ENCODE data around the gene CCDC40. TPM values are rescaled to one million over a fixed set of nuclear protein-coding genes. Genes with fewer than 3 reads are reported as not detected.
A peak's percentile ranks its signal among the peaks of the same experiment; 100 is the strongest.

CCDC40 gene
- total and polyA plus RNA-seq, 10 of the 15 experiments (the other 5 are each of a cell fraction or from before 2014, with no cell fraction given): 0.06 to 0.10 TPM; not detected in 8

DNA sequence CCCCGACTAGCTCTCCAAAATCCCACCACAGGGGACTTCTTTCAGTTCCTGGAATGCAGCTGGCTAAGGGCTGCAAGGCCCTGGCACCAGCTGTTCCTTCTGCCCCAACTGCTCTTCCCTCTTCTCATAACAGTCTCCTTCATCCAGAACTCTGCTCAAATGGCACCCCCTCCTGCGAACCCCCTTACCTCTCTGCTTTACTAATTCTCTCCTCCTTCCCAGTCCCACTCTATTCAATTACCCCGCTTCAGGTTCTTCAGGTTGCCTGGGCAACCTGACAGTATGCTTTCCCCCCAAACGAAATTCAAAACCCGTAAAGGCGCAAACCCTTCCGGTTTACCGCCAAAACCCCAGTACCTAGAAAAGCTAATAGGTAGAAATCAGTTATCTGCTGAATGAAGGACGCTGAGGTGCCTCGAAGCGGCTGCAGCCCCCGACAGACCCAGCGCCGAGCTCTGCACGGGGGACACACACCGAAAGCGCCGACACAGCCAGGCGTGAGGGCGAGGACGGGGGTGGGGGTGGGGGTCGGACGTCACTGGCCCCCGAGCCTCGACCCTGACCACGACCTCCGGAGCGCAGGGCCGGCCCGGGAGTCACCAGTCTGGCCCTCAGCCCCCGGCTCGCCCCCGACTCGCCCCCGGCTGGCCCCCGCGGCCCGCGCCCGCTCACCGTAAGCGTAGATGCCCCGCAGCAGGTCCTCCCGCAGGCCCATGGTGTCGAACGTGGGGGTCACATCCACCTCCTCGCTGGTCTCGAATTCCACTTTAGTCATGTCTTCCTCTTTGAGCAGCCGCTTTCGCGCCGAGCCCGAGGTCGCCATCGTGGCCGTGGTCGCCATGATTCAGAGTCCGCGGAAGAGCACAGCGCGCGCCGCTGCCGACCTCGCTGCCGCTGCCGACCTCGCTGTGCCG lies 109.9 kb downstream of the CCDC40 start (continued):
- TF ChIP-seq HDAC6 (IDR thresholded peaks at IDR 0.05; ENCODE audit: unreplicated experiment) (no peak), FOXK2 (IDR thresholded peaks at IDR 0.05) (no peak), PAX5 (IDR thresholded peaks at IDR 0.05; ENCODE audit: borderline replicate concordance, low read depth, low read length) (no peak), KLF5 (IDR thresholded peaks at IDR 0.05; ENCODE audit: partially characterized antibody) (no peak), MYB (IDR thresholded peaks at IDR 0.05; ENCODE audit: borderline replicate concordance, low read depth, low read length) (no peak), BMI1 (IDR thresholded peaks at IDR 0.05; ENCODE audit: borderline replicate concordance) (peak; percentile 78; the same call in 1 of the 2 replicates), RCOR1 (conservative IDR thresholded peaks at IDR 0.05; ENCODE audit: low read depth, low read length) (no peak), SMAD1 (IDR thresholded peaks at IDR 0.05; ENCODE audit: low read depth, partially characterized antibody) (no peak), ZNF207 (IDR thresholded peaks at IDR 0.05; ENCODE audit: borderline replicate concordance) (no peak), SREBF2 (IDR thresholded peaks at IDR 0.05; ENCODE audit: low read length) (no peak), NBN (IDR thresholded peaks at IDR 0.05) (no peak; the same call in 1 of the 2 replicates), ATF7 (IDR thresholded peaks at IDR 0.05; ENCODE audit: low read depth) (no peak), SMAD5 (IDR thresholded peaks at IDR 0.05; ENCODE audit: low read depth) (no peak), RFX5 (IDR thresholded peaks at IDR 0.05; ENCODE audit: low read depth, low read length) (no peak), NR2F1 (conservative IDR thresholded peaks at IDR 0.05) (peak; percentile 62), LARP7 (IDR thresholded peaks at IDR 0.05) (0 out of 2 replicates have a peak, but pooled peaks have one; percentile 49)
- TF ChIP-seq, protein P1, sequence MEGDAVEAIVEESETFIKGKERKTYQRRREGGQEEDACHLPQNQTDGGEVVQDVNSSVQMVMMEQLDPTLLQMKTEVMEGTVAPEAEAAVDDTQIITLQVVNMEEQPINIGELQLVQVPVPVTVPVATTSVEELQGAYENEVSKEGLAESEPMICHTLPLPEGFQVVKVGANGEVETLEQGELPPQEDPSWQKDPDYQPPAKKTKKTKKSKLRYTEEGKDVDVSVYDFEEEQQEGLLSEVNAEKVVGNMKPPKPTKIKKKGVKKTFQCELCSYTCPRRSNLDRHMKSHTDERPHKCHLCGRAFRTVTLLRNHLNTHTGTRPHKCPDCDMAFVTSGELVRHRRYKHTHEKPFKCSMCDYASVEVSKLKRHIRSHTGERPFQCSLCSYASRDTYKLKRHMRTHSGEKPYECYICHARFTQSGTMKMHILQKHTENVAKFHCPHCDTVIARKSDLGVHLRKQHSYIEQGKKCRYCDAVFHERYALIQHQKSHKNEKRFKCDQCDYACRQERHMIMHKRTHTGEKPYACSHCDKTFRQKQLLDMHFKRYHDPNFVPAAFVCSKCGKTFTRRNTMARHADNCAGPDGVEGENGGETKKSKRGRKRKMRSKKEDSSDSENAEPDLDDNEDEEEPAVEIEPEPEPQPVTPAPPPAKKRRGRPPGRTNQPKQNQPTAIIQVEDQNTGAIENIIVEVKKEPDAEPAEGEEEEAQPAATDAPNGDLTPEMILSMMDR (IDR thresholded peaks at IDR 0.05 in 2 of 3, conservative IDR thresholded peaks at IDR 0.05 in 1 of 3; ENCODE audit: control insufficient read depth in 2 of 3, extremely low read depth in 1 of 3, insufficient read depth in 1 of 3, low read depth in 3 of 3, low read length in 3 of 3): no peak
- TF ChIP-seq, protein P2, sequence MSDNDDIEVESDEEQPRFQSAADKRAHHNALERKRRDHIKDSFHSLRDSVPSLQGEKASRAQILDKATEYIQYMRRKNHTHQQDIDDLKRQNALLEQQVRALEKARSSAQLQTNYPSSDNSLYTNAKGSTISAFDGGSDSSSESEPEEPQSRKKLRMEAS (IDR thresholded peaks at IDR 0.05; ENCODE audit: low read depth, low read length): no peak
- TF ChIP-seq, protein P3, sequence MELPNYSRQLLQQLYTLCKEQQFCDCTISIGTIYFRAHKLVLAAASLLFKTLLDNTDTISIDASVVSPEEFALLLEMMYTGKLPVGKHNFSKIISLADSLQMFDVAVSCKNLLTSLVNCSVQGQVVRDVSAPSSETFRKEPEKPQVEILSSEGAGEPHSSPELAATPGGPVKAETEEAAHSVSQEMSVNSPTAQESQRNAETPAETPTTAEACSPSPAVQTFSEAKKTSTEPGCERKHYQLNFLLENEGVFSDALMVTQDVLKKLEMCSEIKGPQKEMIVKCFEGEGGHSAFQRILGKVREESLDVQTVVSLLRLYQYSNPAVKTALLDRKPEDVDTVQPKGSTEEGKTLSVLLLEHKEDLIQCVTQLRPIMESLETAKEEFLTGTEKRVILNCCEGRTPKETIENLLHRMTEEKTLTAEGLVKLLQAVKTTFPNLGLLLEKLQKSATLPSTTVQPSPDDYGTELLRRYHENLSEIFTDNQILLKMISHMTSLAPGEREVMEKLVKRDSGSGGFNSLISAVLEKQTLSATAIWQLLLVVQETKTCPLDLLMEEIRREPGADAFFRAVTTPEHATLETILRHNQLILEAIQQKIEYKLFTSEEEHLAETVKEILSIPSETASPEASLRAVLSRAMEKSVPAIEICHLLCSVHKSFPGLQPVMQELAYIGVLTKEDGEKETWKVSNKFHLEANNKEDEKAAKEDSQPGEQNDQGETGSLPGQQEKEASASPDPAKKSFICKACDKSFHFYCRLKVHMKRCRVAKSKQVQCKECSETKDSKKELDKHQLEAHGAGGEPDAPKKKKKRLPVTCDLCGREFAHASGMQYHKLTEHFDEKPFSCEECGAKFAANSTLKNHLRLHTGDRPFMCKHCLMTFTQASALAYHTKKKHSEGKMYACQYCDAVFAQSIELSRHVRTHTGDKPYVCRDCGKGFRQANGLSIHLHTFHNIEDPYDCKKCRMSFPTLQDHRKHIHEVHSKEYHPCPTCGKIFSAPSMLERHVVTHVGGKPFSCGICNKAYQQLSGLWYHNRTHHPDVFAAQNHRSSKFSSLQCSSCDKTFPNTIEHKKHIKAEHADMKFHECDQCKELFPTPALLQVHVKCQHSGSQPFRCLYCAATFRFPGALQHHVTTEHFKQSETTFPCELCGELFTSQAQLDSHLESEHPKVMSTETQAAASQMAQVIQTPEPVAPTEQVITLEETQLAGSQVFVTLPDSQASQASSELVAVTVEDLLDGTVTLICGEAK (IDR thresholded peaks at IDR 0.05; ENCODE audit: borderline replicate concordance): peak; percentile 19; the same call in 1 of the 2 replicates
- TF ChIP-seq, protein P4, sequence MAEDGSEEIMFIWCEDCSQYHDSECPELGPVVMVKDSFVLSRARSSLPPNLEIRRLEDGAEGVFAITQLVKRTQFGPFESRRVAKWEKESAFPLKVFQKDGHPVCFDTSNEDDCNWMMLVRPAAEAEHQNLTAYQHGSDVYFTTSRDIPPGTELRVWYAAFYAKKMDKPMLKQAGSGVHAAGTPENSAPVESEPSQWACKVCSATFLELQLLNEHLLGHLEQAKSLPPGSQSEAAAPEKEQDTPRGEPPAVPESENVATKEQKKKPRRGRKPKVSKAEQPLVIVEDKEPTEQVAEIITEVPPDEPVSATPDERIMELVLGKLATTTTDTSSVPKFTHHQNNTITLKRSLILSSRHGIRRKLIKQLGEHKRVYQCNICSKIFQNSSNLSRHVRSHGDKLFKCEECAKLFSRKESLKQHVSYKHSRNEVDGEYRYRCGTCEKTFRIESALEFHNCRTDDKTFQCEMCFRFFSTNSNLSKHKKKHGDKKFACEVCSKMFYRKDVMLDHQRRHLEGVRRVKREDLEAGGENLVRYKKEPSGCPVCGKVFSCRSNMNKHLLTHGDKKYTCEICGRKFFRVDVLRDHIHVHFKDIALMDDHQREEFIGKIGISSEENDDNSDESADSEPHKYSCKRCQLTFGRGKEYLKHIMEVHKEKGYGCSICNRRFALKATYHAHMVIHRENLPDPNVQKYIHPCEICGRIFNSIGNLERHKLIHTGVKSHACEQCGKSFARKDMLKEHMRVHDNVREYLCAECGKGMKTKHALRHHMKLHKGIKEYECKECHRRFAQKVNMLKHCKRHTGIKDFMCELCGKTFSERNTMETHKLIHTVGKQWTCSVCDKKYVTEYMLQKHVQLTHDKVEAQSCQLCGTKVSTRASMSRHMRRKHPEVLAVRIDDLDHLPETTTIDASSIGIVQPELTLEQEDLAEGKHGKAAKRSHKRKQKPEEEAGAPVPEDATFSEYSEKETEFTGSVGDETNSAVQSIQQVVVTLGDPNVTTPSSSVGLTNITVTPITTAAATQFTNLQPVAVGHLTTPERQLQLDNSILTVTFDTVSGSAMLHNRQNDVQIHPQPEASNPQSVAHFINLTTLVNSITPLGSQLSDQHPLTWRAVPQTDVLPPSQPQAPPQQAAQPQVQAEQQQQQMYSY (CRISPR knock-in tag; IDR thresholded peaks at IDR 0.05): no peak
